Loucy (cell line): Measurements from ENCODE around the gene NOXA1.

Source experiments
- H2AFZ ChIP-seq: fragments of 200-600 bp; sonication (generic); 2 replicates; pipeline ENCODE4 v1.6.0; 2016; ENCODE audit warnings: antibody characterized with exemption, mild to moderate bottlenecking, low read length, moderate library complexity
- H3F3A ChIP-seq: fragments of 200-600 bp; 2 replicates; pipeline ENCODE4 v1.6.0; 2016; ENCODE audit warnings: antibody characterized with exemption, low read depth, mild to moderate bottlenecking
- H3K27me3 ChIP-seq: fragments of 200-600 bp; sonication (generic); 2 replicates; pipeline ENCODE4 v1.6.1; 2014; ENCODE audit warnings: low read length, mild to moderate bottlenecking; ENCODE audit not compliant: insufficient read depth, poor library complexity, severe bottlenecking
- H3K36me3 ChIP-seq: fragments of 200-600 bp; sonication (generic); 2 replicates; pipeline ENCODE4 v1.6.1; 2016; ENCODE audit warnings: low read length; ENCODE audit not compliant: insufficient read depth
- H3K4me1 ChIP-seq: fragments of 200-600 bp; sonication (generic); 2 replicates; pipeline ENCODE4 v1.5.1; 2014; ENCODE audit warnings: low read length, mild to moderate bottlenecking; ENCODE audit not compliant: insufficient read depth, poor library complexity, severe bottlenecking
- H3K4me2 ChIP-seq: fragments of 200-600 bp; sonication (generic); 2 replicates; pipeline ENCODE4 v1.6.0; 2014; ENCODE audit warnings: antibody characterized with exemption, low read length, low read depth, mild to moderate bottlenecking; ENCODE audit not compliant: poor library complexity, severe bottlenecking
- H3K4me3 ChIP-seq: fragments of 200-600 bp; sonication (generic); 2 replicates; pipeline ENCODE4 v1.5.1; 2014; ENCODE audit warnings: low read length, mild to moderate bottlenecking, mixed read lengths; ENCODE audit not compliant: poor library complexity, severe bottlenecking
- H3K79me2 ChIP-seq: fragments of 200-600 bp; sonication (generic); 2 replicates; pipeline ENCODE4 v1.6.1; 2014; ENCODE audit warnings: low read length; ENCODE audit not compliant: insufficient read depth
- H3K9ac ChIP-seq: fragments of 200-600 bp; sonication (generic); 2 replicates; pipeline ENCODE4 v1.6.0; 2014; ENCODE audit warnings: mild to moderate bottlenecking, low read depth, low read length, moderate library complexity; ENCODE audit not compliant: poor library complexity, severe bottlenecking
- H3K9me2 ChIP-seq: fragments of 200-600 bp; sonication (generic); replicated peaks from 2 replicates; pipeline ENCODE4 v1.6.1; 2016; ENCODE audit warnings: low read depth, low read length, mixed read lengths
- H3K9me3 ChIP-seq: fragments of 200-600 bp; sonication (generic); 2 replicates; pipeline ENCODE4 v1.6.1; 2014; ENCODE audit warnings: mild to moderate bottlenecking, antibody characterized with exemption, low read length, low read depth; ENCODE audit not compliant: insufficient read depth
- H4K20me1 ChIP-seq: fragments of 200-600 bp; sonication (generic); 2 replicates; pipeline ENCODE4 v1.6.0; 2014; ENCODE audit warnings: antibody characterized with exemption, low read length, mild to moderate bottlenecking; ENCODE audit not compliant: insufficient read depth, poor library complexity, severe bottlenecking
- CTCF ChIP-seq: fragments of 200-600 bp; sonication (generic); conservative IDR thresholded peaks from 2 replicates; pipeline ENCODE4 v1.5.1; 2014; ENCODE audit warnings: mild to moderate bottlenecking, antibody characterized with exemption, low read length
- EZH2phosphoT487 ChIP-seq: fragments of 200-600 bp; IDR thresholded peaks from 2 replicates; pipeline ENCODE4 v1.6.1; 2018; ENCODE audit warnings: antibody characterized with exemption, mild to moderate bottlenecking, moderate library complexity, borderline replicate concordance

NOXA1 gene

GRCh38 chr9:137397675-137398423 is 25.3 kb upstream of the NOXA1 start:
- H3K79me2 ChIP-seq = no peaks in the 10 kb centered on the region
- TF ChIP-seq CTCF = no peak
- no peak for TF ChIP-seq EZH2phosphoT487
- H3K9ac ChIP-seq = no peak overlapping the region
- H3K9me3 ChIP-seq = peaks cover 10% of the 10 kb centered on the region; the same call in 1 of the 2 replicates
- no peak overlapping the region for H3K4me3 ChIP-seq
- no peaks in the 10 kb centered on the region for H3K4me1 ChIP-seq
- no peaks in the 10 kb centered on the region for H3K27me3 ChIP-seq
- H3K9me2 ChIP-seq = no peaks in the 10 kb centered on the region
- H4K20me1 ChIP-seq = no peaks in the 10 kb centered on the region
- no peak overlapping the region for H2AFZ ChIP-seq
- no peaks in the 10 kb centered on the region for H3F3A ChIP-seq
- no peak overlapping the region for H3K4me2 ChIP-seq
- H3K36me3 ChIP-seq = no peaks in the 10 kb centered on the region

- H3F3A ChIP-seq = no peaks in the 10 kb centered on the region
- H3K9me2 ChIP-seq = no peaks in the 10 kb centered on the region
- H4K20me1 ChIP-seq = no peaks in the 10 kb centered on the region
- no peak overlapping the region for H3K4me3 ChIP-seq
- H3K36me3 ChIP-seq = no peaks in the 10 kb centered on the region
- TF ChIP-seq EZH2phosphoT487 (no peak), CTCF (no peak)
- no peak overlapping the region for H3K9ac ChIP-seq
- H2AFZ ChIP-seq = no peak overlapping the region
- no peaks in the 10 kb centered on the region for H3K79me2 ChIP-seq
- H3K4me1 ChIP-seq = no peaks in the 10 kb centered on the region
- H3K9me3 ChIP-seq = peaks cover 10% of the 10 kb centered on the region; the same call in 1 of the 2 replicates
- no peaks in the 10 kb centered on the region for H3K27me3 ChIP-seq
- no peak overlapping the region for H3K4me2 ChIP-seq
Observed at GRCh38 chr9:137398561-137399468, 24.4 kb upstream of the NOXA1 start.

GRCh38 chr9:137402746-137403145 is 20.4 kb upstream of the NOXA1 start:
- H3K4me1 ChIP-seq = no peaks in the 10 kb centered on the region
- no peak overlapping the region for H3K4me2 ChIP-seq
- H3F3A ChIP-seq = no peaks in the 10 kb centered on the region
- H3K4me3 ChIP-seq = no peak overlapping the region
- H4K20me1 ChIP-seq = no peaks in the 10 kb centered on the region
- TF ChIP-seq EZH2phosphoT487 (no peak), CTCF (no peak)
- H3K9me2 ChIP-seq = no peaks in the 10 kb centered on the region
- no peaks in the 10 kb centered on the region for H3K36me3 ChIP-seq
- no peaks in the 10 kb centered on the region for H3K79me2 ChIP-seq
- no peak overlapping the region for H2AFZ ChIP-seq
- H3K27me3 ChIP-seq = no peaks in the 10 kb centered on the region
- H3K9me3 ChIP-seq = no peaks in the 10 kb centered on the region; the same call in 1 of the 2 replicates
- H3K9ac ChIP-seq = no peak overlapping the region
